Activated CD4-positive, alpha-beta T cell treated with anti-CD3 and anti-CD28 coated beads, Interleukin-2, amount 10 ng/mL, durations not matched to agents 7 days and 5 days (primary cell): ENCODE measurements around the gene CCDC74A. TPM values are rescaled to one million over a fixed set of nuclear protein-coding genes. Genes with fewer than 3 reads are reported as not detected.
"Not testable (repeated sequence)": the region's sequence is repeated elsewhere in the genome, so short reads cannot be mapped to it uniquely, and the experiment has no call there.

Source experiments
- CTCF ChIA-PET: fragments of 350-600 bp; sonication (Branson Sonifier 250); formaldehyde crosslinking; loops from one replicate; lab custom pipeline; 2021; ENCODE audit warnings: antibody characterized with exemption; lab: Charles Lee
- POLR2A ChIA-PET: fragments of 350-600 bp; sonication (Branson Sonifier 250); formaldehyde crosslinking; loops from one replicate; lab custom pipeline; 2021; ENCODE audit warnings: antibody characterized with exemption; lab: Charles Lee
- DNase-seq: peaks from one replicate; pipeline ENCODE4 v3.0.0-alpha.2; 2020
- H3K27ac Mint-ChIP-seq: one replicate; pipeline ENCODE4 v1.8.0; 2021; ENCODE audit warnings: mild to moderate bottlenecking, moderate library complexity, mixed read lengths
- H3K27me3 Mint-ChIP-seq: one replicate; pipeline ENCODE4 v1.8.0; 2021; ENCODE audit warnings: mixed read lengths
- H3K36me3 Mint-ChIP-seq: one replicate; pipeline ENCODE4 v1.8.0; 2021; ENCODE audit warnings: low read depth, mixed read lengths
- H3K4me1 Mint-ChIP-seq: one replicate; pipeline ENCODE4 v1.8.0; 2021; ENCODE audit warnings: mixed read lengths
- H3K4me3 Mint-ChIP-seq: one replicate; pipeline ENCODE4 v1.8.0; 2021; ENCODE audit warnings: mild to moderate bottlenecking, moderate library complexity, mixed read lengths
- H3K9me3 Mint-ChIP-seq: one replicate; pipeline ENCODE4 v1.8.0; 2021; ENCODE audit warnings: mixed read lengths
- total RNA-seq, 2 experiments: library from RNA; stranded (reverse); gene quantifications; one replicate each; pipeline ENCODE4 v1.2.3, GENCODE V29; 2021

Gene CCDC74A
- total RNA-seq, 2 experiments from 2014 or later: 3.0 to 3.2 TPM

DNA sequence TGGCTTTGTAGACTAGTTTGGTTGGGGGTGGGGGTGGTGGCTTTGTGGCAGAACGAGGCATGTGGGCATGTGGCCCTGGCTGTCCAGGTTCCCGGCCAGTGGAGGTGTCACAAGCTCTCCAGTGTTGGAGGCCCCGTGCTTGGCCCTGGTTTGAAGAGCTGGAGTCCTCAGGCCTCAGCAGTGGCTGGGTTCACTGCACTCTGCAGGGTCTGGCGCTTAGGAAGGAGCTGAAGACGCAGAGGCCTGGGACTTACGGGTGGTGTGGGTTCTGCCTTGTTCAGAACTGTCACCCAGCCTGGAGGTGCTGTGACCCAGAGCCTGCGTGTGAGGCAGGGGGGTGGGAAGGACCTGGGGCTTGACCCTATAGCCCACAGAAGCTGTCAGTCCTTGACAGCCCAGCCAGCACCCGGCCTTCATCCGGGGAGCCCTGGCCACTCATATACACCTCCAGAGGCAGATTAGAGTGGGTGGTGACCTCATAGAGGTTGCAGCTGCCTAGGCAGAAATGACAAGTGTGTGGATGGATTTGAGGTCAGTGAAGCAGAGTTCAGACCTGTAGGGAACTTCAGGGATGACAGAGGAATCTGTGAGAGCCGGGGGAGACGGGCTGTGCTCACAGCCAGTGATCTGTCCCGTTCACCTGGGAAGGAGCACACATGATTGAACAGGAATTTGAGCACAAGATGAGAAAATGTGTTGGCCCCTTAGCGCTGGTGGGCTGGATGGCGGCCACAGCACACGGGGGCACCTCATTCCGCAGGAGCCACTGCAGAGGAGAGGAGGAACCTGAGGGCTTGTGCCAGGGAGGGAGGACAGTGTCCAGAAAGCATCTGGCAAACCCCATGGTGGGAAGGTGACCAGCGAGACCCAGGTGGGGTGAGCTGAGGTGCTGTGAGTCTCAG, 15.5 kb upstream of the CCDC74A start:
- peaks cover 15% of the 10 kb centered on the region for H3K4me1 Mint-ChIP-seq
- H3K27me3 Mint-ChIP-seq, H3K4me3 Mint-ChIP-seq, POLR2A ChIA-PET, DNase-seq, H3K9me3 Mint-ChIP-seq, CTCF ChIA-PET: not testable (repeated sequence)
- peaks cover 16% of the 10 kb centered on the region for H3K36me3 Mint-ChIP-seq
- peak overlapping the region; percentile 28 for H3K27ac Mint-ChIP-seq

DNA sequence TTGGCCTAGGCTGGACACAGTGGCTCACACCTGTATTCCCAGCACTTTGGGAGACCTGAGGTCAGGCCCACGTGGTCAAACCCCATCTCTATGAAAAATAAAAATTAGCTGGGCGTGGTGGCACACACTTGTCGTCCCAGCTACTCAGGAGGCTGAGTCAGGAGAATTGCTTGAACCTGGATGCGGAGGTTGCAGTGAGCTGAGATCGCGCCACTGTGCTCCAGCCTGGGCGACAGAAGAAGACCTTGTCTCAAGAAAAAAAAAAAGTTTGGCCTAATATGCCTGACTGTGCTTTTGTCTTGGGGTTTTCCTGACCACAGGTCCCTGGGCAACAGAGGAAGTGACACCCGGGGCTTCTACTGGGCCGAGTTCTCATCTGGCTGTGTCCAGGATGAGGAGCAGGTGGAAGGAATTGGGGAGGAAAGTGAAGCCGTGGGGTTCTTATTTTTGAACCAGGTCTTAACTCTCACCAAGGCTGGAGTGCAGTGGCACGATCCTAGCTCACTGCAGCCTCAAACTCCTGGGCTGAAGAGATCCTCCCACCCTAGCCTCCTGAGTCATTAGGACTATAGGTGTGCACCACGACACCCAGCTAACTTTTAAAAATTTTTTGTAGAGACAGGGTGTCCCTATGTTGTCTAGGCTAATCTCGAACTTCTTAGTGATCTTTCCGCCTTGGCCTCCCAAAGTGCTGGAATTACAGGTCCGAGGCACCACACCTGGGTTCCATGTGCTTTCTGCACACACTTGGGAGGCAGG, 13.1 kb upstream of the CCDC74A start:
- H3K27me3 Mint-ChIP-seq, H3K4me3 Mint-ChIP-seq, DNase-seq, CTCF ChIA-PET, H3K9me3 Mint-ChIP-seq, POLR2A ChIA-PET: not testable (repeated sequence)
- H3K27ac Mint-ChIP-seq: peak overlapping the region; percentile 50
- peaks cover 14% of the 10 kb centered on the region for H3K36me3 Mint-ChIP-seq
- peaks cover 15% of the 10 kb centered on the region for H3K4me1 Mint-ChIP-seq

GRCh38 chr2:131515235-131515634, 12.5 kb upstream of the CCDC74A start:
- H3K27me3 Mint-ChIP-seq, POLR2A ChIA-PET, H3K9me3 Mint-ChIP-seq, H3K27ac Mint-ChIP-seq, DNase-seq, H3K4me3 Mint-ChIP-seq, CTCF ChIA-PET: not testable (repeated sequence)
- Mint-ChIP-seq H3K4me1 (peaks cover 15% of the 10 kb centered on the region), H3K36me3 (peaks cover 16% of the 10 kb centered on the region)

- no peak for DNase-seq
- Mint-ChIP-seq H3K4me3 (no peak overlapping the region), H3K27ac (no peak overlapping the region), H3K36me3 (peaks cover 16% of the 10 kb centered on the region), H3K9me3 (no peaks in the 10 kb centered on the region), H3K27me3 (no peaks in the 10 kb centered on the region), H3K4me1 (peaks cover 15% of the 10 kb centered on the region)
- CTCF ChIA-PET: interaction anchor here (0.6 kb wide), 1 partner anchor 45 kb away, joined by 3 read pairs; no protein-coding TSS in a partner anchor
- POLR2A ChIA-PET: no interaction called here
Observed at GRCh38 chr2:131516011-131516410, 11.7 kb upstream of the CCDC74A start.

DNA sequence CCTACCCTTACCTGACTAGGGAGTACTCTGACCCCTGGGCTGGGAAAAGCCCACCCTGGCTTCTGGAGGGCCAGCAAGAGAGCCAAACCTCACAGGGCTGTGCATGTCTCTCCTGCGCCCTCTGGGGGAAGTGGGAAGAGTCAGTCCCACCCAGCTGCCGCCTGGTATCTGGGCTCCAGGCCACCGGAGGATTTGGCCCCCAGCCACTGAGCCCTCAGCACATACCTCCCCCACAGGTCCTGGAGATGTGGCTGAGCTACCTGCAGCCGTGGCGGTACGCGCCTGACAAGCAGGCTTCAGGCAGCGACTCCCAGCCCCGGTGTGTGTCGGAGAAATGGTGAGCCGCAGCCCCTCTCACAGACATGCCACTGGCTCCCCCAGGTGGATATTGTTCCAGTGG, 11.1 kb upstream of the CCDC74A start:
- DNase-seq, H3K4me3 Mint-ChIP-seq, H3K27me3 Mint-ChIP-seq, POLR2A ChIA-PET, H3K9me3 Mint-ChIP-seq, H3K27ac Mint-ChIP-seq: not testable (repeated sequence)
- CTCF ChIA-PET: interaction anchor here (0.6 kb wide), 1 partner anchor 44 kb away, joined by 3 read pairs; no protein-coding TSS in a partner anchor
- Mint-ChIP-seq H3K4me1 (peaks cover 15% of the 10 kb centered on the region), H3K36me3 (peaks cover 14% of the 10 kb centered on the region)

GRCh38 chr2:131517106-131517831, 10.4 kb upstream of the CCDC74A start:
- Mint-ChIP-seq H3K36me3 (peaks cover 13% of the 10 kb centered on the region), H3K27ac (no peak overlapping the region)

DNA sequence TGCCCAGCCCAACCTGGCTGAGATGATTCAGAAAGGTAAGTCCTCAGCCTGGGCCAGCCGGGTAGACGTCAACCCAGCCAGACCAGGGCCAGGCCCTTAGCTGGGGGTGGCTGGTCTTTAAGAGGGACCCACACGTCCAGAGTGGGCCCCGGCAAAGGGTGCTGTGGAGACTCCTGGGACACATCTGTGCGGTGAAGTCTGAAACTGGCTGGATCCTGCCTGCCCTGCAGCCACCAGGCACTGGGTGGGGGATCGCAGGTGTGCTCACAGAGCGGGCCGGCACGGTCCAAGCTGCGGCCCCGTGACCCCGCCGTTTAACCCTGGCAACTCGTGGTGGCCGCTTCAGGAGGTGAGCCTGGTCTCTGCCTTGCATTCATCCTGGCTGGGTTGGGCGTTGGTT, 9.8 kb upstream of the CCDC74A start:
- H3K4me3 Mint-ChIP-seq, H3K27ac Mint-ChIP-seq, POLR2A ChIA-PET, CTCF ChIA-PET, H3K9me3 Mint-ChIP-seq, H3K36me3 Mint-ChIP-seq, H3K27me3 Mint-ChIP-seq, DNase-seq: not testable (repeated sequence)
- peaks cover 11% of the 10 kb centered on the region for H3K4me1 Mint-ChIP-seq

More at GRCh38 chr2:131517106-131517831, 10.4 kb upstream of the CCDC74A start:
- H3K27me3 Mint-ChIP-seq: no peaks in the 10 kb centered on the region
- H3K4me1 Mint-ChIP-seq: peaks cover 14% of the 10 kb centered on the region
- POLR2A ChIA-PET: no interaction called here
- CTCF ChIA-PET: no interaction called here
- DNase-seq: no peak
- H3K4me3 Mint-ChIP-seq: no peak overlapping the region
- no peaks in the 10 kb centered on the region for H3K9me3 Mint-ChIP-seq

DNA sequence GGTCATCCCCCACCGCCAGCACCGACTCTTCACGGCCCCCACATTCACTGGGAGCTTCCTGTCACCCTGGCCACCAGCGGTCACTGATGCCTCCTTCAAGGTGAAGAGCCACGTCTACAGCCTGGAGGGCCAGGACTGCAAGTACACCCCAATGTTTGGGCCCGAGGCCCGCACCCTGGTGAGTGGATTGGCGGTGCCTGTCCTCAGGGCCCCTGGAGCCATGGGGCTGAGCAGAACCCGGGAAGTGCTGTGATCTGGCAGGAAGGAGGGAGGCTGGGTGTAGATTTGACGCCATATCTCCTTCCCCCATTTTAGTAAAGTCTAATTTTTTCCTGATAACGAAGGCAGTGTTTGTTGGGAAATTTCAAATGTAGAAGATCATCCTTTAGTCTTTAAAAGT, 9.2 kb upstream of the CCDC74A start:
- peaks cover 11% of the 10 kb centered on the region for H3K4me1 Mint-ChIP-seq
- DNase-seq, CTCF ChIA-PET, H3K36me3 Mint-ChIP-seq, H3K27ac Mint-ChIP-seq, POLR2A ChIA-PET, H3K27me3 Mint-ChIP-seq, H3K9me3 Mint-ChIP-seq, H3K4me3 Mint-ChIP-seq: not testable (repeated sequence)

DNA sequence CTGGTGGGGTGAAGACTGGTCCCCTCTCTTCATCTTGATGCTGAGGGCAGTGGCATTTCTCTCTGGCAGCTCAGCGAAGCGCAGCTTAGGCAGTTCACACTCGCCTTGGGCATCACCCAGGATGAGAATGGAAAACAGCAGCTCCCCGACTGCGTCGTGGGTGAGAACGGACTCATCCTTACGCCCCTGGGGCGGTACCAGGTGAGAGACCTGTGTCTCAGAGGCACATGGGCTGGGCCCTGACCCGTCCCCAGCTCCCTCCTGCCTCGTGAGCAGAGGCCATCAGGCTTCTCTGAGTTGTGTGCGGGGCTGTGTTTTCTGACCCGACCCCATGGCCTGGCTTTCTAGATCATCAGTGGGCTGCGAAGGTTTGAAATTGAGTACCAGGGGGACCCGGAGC, 8.2 kb upstream of the CCDC74A start:
- peaks cover 3% of the 10 kb centered on the region for H3K4me1 Mint-ChIP-seq
- ChIA-PET CTCF (no interaction called here), POLR2A (no interaction called here)
- no peaks in the 10 kb centered on the region for H3K27me3 Mint-ChIP-seq
- H3K36me3 Mint-ChIP-seq: peaks cover 7% of the 10 kb centered on the region
- H3K27ac Mint-ChIP-seq: no peak overlapping the region
- no peak overlapping the region for H3K4me3 Mint-ChIP-seq
- DNase-seq: no peak
- H3K9me3 Mint-ChIP-seq: no peaks in the 10 kb centered on the region

DNA sequence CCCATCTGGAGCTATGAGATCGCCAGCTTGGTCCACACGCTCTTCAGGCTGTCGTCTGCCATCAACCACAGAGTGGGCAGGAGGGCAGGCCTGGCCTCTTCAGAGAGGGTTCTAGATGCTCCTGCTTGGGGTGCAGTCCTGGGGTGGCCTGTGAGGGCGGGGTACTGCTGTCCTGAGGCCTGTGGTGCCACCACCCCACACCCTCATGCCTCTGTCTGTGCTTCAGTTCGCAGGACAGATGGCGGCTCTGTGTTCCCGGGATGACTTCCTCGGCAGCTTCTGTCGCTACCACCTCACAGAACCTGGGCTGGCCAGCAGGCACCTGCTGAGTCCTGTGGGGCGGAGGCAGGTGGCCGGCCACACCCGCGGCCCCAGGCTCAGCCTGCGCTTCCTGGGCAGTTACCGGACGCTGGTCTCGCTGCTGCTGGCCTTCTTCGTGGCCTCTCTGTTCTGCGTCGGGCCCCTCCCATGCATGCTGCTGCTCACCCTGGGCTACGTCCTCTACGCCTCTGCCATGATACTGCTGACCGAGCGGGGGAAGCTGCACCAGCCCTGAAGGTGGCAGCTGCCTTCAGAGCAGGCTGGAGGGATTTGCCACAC, 7.7 kb upstream of the CCDC74A start:
- H3K4me1 Mint-ChIP-seq, POLR2A ChIA-PET, H3K9me3 Mint-ChIP-seq, H3K36me3 Mint-ChIP-seq, H3K27me3 Mint-ChIP-seq, DNase-seq, H3K27ac Mint-ChIP-seq, CTCF ChIA-PET, H3K4me3 Mint-ChIP-seq: not testable (repeated sequence)

GRCh38 chr2:131520526-131520925, 7.2 kb upstream of the CCDC74A start:
- peaks cover 7% of the 10 kb centered on the region for H3K36me3 Mint-ChIP-seq
- no peaks in the 10 kb centered on the region for H3K4me1 Mint-ChIP-seq
- no peaks in the 10 kb centered on the region for H3K9me3 Mint-ChIP-seq
- DNase-seq: no peak
- ChIA-PET POLR2A (no interaction called here), CTCF (no interaction called here)
- H3K4me3 Mint-ChIP-seq: no peak overlapping the region
- no peaks in the 10 kb centered on the region for H3K27me3 Mint-ChIP-seq
- H3K27ac Mint-ChIP-seq: no peak overlapping the region

DNA sequence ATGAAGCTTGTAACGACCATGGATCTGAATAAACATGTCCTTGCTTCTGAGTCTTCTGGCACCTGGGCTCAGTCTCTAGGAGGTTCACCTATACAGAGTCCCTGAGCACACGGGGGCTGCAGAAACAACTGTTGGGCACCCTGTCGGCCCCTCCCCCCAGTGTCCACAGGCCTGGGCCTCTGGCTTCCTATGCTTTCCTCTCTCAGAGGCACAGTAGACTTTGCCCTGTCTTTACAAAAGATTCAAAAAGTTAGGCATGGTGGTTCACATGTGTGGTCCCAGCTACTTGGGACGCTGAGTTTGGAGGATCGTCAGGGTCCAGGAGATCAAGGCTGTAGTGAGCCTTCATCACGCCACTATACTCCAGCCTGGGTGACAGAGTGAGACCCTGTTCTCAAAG, 6.2 kb upstream of the CCDC74A start:
- H3K9me3 Mint-ChIP-seq, H3K27ac Mint-ChIP-seq, H3K36me3 Mint-ChIP-seq, H3K4me1 Mint-ChIP-seq, H3K27me3 Mint-ChIP-seq, POLR2A ChIA-PET, DNase-seq, H3K4me3 Mint-ChIP-seq: not testable (repeated sequence)
- CTCF ChIA-PET: interaction anchor here (0.9 to 1.7 kb wide), 2 partner anchors 27 to 29 kb away, joined by 3 to 5 read pairs; partner anchors contain the start of gene MZT2A
